ENCODE measurements around the gene AKAP9. TPM values are rescaled to one million over a fixed set of nuclear protein-coding genes. Genes with fewer than 3 reads are reported as not detected.

AKAP9 gene
- total and polyA plus RNA-seq, 9 of the 15 experiments (the other 6 are each of a cell fraction or from before 2014, with no cell fraction given) = 25.5 to 80.9 (median 46.3) TPM

GRCh38 chr7:92035576-92035975, 94.9 kb downstream of the AKAP9 start:
- BruUV-seq (replicated peaks) = no TSS peak
- H3K4me3 ChIP-seq = no peak overlapping the region
- no peaks in the 10 kb centered on the region for H3K79me2 ChIP-seq (ENCODE audit: control insufficient read depth, insufficient read depth, low read length)
- in situ Hi-C loops (cut with MboI) (no loop called here), intact Hi-C loops (cut with micrococcal nuclease) (no loop called here)
- no peak overlapping the region for H3K9ac ChIP-seq (ENCODE audit: insufficient read depth in 1 of 2, low read depth in 2 of 2, low read length in 2 of 2)
- 100% methylated on average over 1 of the region's 1 CpG for WGBS (ENCODE audit: insufficient coverage, low coverage, missing lambda C conversion rate)
- no peaks in the 10 kb centered on the region for H3K9me3 ChIP-seq (replicated peaks; ENCODE audit: control insufficient read depth, insufficient read depth, low read depth, low read length)
- H3K27ac ChIP-seq (ENCODE audit: extremely low read depth, low read depth, low read length) = no peak overlapping the region
- H3K4me2 ChIP-seq (ENCODE audit: insufficient read depth, low read length) = no peak overlapping the region
- FAIRE-seq = no peak
- ChIA-PET CTCF (ENCODE audit: low intra/inter-chr PET ratio) (no interaction called here), POLR2A (no interaction called here)
- no peaks in the 10 kb centered on the region for H3K27me3 ChIP-seq (ENCODE audit: control insufficient read depth in 2 of 2, insufficient read depth in 2 of 2, low read length in 2 of 2)
- no peak for DNase-seq (ENCODE audit: extremely low read depth in 1 of 4, low spot score in 3 of 4)
- H3K36me3 ChIP-seq (ENCODE audit: control insufficient read depth, insufficient read depth, low read length) = peaks cover 20% of the 10 kb centered on the region
- ATAC-seq = no peak
- no peaks in the 10 kb centered on the region for H3K4me1 ChIP-seq (replicated peaks in 1 of 2; ENCODE audit: control insufficient read depth in 2 of 2, insufficient read depth in 2 of 2, low read length in 2 of 2)
- H2AFZ ChIP-seq (ENCODE audit: low read depth, low read length) = no peak overlapping the region
- no peaks in the 10 kb centered on the region for H4K20me1 ChIP-seq (replicated peaks; ENCODE audit: control insufficient read depth, insufficient read depth, low read length)
- H3K9me1 ChIP-seq (ENCODE audit: control insufficient read depth, insufficient read depth, low read length) = no peaks in the 10 kb centered on the region
- no peak for TF ChIP-seq ZNF609 (CRISPR knock-in tag; IDR thresholded peaks at IDR 0.05; ENCODE audit: borderline replicate concordance)
- TF ChIP-seq NUFIP1 (IDR thresholded peaks at IDR 0.05; ENCODE audit: partially characterized antibody) = no peak
- TF ChIP-seq NFIC (IDR thresholded peaks at IDR 0.05) = no peak
